GM19455 (cell line): ENCODE data around the gene PAPPA.

Experiments
- ATAC-seq: cut with Tn5 transposase; IDR thresholded peaks from one replicate; pipeline ENCODE4 v1.9.1; 2021; ENCODE audit not compliant: unreplicated experiment

Gene PAPPA

DNA sequence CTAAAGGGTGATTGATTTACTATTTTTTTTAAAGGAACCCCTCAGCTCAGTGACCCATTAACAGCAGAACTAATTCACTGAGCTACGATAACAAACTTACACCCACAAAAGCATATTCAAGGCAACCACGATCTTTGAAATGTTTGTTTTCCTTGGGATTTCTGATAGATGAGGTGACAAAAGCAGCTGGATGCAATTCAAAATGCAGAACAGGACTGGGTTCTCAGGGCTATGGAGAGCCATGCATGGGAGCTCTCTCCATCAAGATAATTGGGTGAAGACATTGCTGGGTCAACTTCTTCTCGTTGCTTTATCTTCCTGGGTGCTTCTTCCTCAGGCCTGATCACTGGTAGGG lies 60.1 kb downstream of the PAPPA start:
- ATAC-seq = no peak

DNA sequence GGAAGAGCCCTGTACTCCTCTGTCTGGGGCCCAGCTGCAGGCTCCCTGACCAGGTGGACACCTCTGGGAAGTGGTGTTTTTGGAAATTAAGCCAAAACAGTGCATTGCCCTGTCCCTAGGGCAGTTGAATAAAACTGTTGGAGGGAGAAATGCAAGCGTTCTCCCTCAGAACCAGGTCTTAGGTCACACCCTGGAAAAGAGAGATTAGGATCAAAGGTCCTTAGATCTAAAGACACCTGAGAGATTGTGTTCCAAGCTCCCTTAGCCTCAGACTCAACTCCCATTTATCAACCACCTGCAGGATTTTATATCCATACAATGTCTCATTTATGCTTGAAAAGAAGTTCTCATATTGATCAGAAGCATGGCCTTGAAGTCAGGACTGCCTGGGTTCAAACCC lies 64.8 kb downstream of the PAPPA start:
- ATAC-seq = no peak

DNA sequence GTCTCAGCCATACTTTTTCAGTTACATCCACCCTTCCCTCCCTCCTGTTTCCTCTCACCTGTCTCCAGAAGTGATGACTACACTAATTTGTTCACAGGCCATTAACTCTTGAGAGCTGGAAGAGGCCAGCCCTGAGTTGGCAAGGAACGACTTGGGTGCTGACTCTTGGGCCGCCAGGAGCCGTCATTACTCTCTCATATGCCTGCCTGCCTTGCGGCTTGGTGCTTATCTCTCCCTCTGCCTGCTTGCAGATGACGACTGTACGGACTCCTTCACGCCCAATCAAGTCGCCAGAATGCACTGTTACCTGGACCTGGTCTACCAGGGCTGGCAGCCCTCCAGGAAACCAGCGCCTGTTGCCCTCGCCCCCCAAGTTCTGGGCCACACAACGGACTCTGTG lies 66.1 kb downstream of the PAPPA start:
- no peak for ATAC-seq

DNA sequence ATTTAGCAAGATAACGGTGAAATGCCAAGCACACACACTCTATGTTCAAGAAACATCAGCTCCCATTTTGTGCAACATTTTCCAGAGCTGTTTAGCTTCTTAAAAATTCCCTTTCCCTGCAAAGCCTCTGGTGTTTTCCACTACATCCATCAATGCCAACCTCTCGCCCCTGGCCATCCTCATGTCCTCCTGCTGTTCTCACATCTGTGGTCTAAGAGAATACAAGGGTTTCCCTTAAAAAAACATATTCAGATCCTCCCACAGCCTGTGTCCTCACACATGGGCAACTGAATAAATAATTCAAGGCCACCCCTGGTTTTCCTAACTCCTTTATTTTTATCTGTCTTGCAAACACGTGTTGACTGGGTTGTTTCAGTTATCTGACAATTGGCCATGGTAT lies 70.3 kb downstream of the PAPPA start:
- no peak for ATAC-seq

DNA sequence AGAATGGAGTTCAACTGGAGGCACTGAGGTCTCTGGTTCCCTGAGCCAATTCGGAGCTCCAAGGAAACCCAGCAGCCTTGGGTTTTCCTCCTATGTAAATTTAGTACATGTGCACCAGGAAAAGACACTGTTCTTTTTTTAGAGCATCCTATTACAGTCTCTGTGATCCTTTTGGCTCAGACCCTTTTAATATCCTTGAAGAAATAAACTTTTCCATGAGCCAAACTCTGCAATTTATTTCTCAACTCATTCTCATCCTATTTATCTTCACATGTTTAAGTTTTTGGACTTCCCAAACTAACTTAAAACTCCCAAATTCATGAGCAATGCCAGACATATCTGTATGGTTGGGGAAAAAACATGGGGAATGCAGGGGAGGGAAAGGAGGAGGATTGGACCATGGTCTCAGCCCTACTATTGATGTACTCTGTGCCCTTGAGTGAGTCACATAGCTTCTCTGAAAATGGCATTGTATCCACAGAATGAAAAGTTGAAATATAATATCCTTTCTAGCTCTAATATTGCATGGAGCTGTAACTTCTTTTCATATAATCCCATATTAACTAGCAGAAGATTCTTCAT lies 76.6 kb downstream of the PAPPA start:
- ATAC-seq = no peak

DNA sequence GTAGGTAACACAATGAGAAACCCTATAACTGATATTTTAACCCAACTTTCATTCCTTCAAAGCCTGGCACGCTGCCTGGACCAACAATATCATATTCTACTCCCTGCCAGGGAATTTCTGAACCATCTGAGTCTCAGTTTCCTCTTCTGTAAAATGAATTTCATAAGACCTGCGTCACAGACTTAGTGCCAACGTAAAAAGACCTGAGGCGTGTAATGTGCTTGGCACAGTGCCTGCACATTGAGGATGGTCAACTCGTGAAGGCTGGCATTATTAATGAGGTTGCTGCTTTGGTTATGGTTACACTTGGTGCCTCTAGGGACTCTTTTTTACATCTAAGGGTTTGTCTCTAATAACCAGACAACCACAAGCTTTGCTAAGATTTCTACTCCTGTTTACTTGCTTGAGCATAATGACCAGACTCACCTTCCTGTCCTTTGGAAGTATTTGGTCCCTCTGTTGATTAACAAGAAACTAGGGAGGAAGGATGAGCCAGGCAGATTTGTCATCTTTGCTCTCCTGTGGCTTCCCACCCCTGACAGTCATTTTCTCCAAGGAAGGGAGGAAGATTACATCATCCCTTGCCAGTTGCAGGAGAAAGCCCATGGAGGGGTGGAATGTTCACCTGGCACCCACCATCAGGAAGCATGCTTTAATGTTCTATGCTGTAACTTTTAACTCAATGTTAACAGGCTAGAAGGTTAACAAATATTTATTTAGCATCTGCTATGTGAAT lies 79.0 kb downstream of the PAPPA start:
- no peak for ATAC-seq

DNA sequence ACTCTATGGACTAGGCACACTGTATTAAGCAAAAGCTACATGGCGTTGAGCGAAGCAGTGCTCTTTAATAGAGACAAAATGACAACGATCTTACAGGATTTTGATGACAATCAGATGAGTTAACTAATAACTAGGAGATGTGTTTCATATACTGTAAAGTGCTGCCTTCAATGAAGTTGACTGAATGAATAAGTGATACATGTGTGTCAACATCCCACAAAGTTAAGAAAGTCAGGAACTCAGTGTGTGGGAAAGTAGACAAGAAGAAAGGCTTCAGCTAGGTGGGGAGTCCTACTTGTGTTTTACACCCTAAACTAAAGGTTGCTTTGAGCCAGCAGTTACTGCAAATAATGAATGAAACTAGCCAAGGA lies 79.6 kb downstream of the PAPPA start:
- ATAC-seq = no peak

DNA sequence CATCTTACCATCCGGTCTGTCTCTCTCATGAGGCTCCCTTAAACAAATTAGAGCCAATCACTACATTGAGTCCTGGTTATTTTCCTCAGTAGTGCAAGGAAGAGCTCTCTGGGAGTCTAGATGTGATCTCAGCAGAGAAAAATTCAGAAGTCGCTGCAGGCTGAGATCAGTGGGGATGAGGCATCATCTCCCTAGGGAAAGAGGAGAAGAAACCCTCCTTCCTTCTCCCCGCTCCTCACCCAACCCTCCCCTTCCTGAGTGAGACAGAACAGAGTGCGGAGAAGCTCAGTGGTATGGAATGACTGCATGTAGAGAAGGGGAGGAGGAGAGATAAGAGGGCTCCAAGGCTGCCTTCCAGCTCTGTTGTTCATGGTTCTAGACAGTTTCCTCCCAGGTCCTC lies 80.5 kb downstream of the PAPPA start:
- no peak for ATAC-seq

DNA sequence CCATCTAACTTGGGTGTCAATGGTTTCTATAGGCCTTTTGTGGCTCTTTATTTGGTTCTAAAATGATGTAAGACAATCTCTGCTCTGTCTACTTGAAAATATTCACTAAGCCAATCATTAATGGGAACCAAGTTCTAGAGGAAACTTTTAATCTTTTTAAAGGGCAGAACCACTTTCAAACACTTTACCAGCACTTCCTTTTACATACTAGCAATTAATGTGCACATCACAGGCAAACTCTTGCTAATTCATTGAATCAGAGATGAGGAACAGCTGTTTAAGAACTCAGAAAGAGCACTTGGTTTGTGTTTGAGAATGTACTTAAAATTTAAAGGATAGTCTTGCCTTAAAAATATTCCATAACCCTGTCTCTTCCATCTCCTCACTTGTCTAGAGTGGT lies 83.4 kb downstream of the PAPPA start:
- ATAC-seq = no peak

DNA sequence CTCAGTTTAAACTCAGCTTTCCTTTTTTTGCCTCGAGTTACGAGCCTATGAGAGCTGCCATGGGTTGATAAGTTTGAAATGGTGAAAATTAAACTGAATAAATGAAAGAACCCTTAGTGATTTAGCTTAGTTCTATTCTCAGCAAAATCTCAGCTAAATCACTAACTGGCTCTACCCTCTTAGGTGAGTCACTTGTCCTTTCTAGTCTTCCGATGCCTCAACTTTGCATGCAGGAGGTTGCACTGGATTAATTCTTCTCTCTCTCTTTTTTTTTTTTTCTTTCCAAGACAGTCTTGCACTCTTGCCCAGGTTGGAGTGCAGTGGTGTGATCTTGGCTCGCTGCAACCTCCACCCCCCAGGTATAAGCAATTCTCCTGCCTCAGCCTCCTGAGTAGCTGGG lies 83.9 kb downstream of the PAPPA start:
- ATAC-seq = no peak

DNA sequence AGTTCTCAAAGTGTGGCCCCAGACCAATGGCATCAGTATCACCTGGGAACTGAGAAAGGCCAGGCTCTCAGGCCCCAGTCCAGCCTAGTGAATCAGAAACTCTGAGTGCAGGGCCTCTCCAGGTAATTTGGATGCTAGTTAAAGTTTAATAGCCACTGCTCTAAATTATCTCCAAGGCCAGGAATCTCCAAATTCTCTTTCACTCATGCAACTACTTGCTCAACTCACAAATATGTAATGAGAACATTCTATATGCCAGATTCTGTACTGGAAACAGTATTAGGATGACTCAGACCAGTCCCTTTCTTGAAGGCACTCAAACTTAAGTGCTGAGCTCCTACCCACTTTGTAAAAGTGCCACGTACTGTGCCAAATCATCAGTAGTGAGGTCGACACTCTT lies 84.6 kb downstream of the PAPPA start:
- no peak for ATAC-seq

DNA sequence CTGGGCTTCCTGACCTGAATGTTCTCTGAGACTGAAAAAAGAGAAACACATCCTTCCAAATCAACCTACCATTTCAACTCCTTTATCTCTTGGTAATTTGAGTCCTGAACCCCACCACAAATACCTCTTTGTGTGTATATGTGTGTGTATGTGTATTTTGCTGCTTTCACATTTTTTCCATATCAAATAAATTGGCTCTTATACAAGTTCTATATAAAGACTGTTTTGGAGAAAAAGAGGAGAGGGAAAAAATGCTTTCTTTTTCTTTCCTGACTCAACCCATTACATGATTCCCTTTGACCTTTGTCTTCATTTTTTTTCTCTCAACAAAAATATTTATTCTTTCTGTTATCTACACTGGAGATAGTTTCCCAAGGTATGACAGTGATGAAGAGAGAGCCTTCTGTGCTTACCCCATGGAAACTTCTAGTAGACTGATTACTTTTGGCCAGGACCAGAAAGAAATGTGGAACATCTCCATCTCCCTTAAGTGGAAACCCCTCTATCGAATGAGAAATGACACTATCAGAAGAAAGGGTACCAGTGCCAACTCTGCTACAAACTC lies 85.3 kb downstream of the PAPPA start:
- ATAC-seq = no peak

DNA sequence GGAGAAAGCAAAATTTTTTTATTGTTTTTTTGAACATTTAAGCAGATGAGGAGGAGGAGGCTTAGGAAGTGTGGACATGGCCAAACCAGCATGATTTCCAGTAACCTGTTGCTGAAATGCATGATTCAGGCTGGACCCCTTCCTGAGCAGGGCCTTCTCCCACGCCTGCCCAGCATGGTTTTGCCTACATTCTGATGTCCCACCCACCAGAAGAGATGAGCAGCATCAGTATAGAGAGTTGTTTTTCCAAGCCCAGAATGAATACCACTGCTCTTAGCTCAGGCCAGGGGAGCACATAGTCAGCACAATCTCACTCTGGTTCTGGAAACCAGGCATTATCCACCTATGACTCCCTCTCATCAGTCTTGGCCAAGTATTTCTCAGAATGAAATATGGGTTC lies 90.1 kb downstream of the PAPPA start:
- no peak for ATAC-seq

DNA sequence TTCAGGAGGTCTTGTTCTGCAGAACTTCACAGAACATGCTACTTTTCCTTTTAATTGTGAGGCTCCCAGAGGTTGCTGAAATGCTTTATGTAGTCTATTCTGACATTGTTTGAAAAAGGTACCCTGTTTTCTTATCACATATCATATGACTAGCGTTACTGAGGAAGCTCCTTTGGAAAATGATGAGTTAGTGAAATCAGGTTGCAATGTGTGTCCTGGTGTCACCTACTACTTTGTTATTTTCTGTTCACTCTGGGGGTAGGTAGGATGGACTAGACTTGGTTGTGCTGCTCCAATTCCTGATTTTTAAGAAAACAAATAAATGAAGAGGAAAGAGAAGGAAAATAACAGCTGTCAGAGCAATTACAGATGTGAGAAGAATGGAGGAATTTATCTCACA lies 93.7 kb downstream of the PAPPA start:
- ATAC-seq = no peak

DNA sequence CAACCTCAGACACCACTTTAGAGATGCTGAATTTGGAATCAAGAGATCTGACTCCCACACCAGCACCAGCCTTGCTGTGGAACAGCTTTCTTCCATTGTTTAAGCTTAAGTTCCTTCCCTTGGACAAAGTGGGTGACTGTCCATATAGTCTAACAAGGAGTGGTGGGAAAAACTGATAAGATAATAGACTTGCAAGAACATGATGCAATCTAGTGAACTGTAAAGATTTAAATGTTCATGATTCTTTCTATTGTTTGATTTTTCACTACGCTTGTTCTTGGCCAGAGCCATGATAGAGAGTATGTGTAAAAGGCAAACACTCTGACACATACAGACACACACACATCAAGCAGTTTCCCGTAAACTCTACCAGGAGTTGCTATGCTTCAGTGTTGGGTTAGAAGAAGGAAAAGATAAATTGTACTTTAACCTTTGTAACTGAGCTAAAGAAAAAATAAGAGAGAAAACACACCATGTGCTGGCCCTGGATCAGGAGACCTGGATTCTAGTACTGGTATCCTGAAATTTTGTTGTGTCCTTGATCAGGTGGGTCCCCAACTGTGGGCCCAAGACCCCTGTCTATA lies 94.3 kb downstream of the PAPPA start:
- no peak for ATAC-seq

DNA sequence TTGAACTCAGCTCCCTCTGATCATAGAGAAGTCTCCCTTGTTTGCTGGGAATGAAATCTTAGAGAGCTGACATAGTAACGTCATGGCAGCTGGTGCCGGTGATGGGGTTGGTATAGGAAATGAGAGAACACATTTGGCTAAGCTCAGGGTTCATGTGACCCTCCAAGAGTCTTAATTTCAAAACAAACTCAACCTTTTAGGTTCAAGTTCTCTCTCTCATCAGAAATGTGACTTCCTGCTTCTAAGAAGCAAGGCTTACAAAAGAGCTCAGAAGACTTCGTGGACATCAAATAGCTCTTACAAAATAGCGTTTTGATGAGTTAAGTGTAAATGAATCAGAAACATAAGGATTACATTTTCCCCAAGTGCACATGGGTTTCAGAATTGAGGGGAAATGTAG lies 97.3 kb downstream of the PAPPA start:
- no peak for ATAC-seq

DNA sequence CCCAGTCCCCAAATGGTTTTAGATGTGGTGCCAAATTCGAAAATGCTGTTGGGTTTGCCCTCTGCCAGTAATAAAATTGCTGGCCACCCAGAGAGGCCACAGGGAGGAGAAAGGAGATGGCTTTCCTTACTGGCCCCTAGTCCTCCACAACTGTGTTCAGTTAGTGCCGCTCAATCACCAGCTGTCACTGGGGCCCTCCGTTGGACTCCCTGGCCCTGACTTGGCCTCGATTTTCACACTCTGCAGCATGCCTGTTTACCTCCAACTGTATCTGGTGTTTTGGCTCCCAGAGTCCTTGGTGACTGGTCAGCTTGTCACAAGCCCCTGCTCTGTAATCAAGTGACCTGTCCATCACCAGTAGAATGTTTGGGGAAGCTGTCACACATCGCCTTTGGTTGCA lies 97.8 kb downstream of the PAPPA start:
- ATAC-seq = no peak

DNA sequence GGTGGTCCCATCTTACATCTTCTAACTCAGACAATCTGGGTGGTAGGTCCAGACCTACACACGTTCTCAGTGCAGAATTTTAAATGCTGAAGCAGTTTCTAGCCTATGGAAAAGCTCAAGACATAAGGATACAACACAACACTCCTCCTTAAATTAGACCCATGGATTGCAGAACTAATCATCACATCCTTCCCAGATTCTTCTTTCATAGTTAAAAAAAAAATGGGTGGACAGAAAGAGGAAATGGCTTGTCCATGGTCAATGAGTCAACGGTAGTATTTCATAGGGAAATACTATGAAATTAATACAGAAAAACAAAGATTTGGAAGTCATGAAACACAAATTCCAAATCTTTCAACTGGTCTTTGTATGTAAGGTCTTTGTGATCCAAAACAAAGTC lies 106.9 kb downstream of the PAPPA start:
- ATAC-seq = no peak

DNA sequence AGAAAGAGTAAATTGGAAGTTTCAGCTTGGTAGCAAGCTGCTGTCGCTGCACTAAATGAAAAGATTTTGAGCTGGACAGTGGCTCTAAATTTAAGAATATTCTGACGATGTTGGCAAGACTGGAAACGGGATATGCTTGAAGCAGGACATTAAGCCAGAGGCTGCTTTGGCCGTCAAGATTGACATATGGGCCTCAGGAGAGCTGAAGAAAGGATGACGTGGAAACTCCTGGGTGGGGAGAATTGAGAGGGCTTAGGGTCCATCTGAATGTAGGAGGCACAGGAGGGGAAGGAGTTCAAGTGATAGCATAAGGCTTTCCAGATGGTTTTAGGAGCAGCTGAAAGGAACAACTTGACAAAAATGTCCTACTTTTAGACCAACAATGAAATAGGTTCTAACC lies 108.9 kb downstream of the PAPPA start:
- no peak for ATAC-seq

DNA sequence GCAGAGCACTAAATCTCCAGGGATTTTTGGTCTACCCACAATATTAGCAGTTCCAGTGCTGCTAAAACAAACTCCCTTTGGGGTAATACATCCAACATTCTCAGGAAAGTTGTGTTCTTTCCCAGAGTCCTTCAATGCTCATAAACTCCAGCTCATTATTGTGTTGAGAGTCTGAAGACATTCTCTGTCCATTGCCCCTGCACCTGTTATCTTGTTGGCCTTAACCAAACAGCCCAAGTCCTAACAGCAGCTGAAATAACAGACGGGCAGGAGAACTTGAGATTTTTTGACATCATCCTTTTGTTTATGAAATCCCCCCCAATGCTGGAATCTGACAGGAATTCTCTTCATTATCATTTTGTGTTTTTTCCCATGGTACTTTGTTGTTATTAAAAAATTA lies 110.8 kb downstream of the PAPPA start:
- no peak for ATAC-seq

DNA sequence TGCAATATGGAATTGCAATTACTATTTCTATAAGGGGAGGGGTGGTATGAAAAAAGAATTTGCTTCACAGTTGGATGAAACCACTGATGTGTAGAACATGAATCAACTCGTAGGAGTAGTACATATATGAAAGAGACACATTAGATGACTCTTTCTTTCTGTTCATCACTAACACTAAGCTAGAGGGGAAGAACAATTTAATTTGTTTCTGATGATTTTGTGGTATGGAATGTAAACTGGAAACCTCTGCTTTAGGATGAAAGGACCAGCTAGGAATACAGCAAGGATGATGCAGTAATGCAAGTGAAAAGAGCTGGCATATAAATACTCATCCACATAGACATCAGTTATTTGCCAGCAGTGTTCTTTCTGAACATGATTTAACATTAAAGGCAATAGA lies 113.4 kb downstream of the PAPPA start:
- no peak for ATAC-seq

DNA sequence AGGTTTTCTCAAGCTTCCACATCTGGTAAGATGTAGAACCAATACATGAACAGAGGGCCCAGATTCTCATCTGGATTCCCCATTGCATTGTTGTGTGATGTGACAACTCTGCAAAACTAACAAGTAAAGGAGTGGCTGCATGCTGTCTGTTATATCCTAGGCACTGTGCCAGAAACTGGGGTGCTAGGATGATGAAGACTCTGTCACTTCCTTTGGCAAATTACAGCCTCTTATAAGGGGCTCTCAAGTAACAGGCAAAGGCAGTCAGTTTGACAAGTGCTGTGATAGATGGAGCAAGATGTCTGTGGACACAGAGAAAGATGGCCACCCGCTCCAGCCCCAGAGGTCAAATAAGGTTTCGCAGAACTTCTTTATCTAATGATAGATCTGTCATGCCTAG lies 115.7 kb downstream of the PAPPA start:
- no peak for ATAC-seq

DNA sequence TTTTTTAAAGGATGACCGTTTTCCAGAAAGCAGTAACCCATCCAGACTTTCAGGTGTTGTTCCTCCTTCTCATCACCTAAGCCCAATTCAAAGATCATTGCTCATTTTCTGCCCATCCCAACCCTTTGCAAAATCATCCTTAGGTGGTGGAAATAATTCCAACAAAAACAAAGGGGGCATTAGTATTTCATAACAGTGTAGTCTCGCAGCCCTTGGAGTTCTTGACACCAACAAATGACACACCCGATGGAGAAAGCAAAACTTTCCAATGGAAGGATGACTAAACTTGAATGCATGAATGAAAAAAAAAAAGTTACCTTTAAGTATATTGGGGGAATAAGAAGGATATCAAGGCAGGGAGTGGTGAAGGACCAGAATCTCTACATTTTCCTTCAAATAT lies 117.0 kb downstream of the PAPPA start:
- ATAC-seq = no peak
